Activated CD4-positive, alpha-beta T cell treated with anti-CD3 and anti-CD28 coated beads, Interleukin-2, Interleukin-6, amounts not matched to agents 100 ng/mL and 50 ng/mL, durations not matched to agents 16 hours and 8 hours (primary cell): ENCODE results near the gene COL18A1.
"Not testable (repeated sequence)": the region's sequence is repeated elsewhere in the genome, so short reads cannot be mapped to it uniquely, and the experiment has no call there.

ENCODE experiments used
- DNase-seq: peaks from one replicate; pipeline ENCODE4 v3.0.0-alpha.2; 2020

COL18A1 gene

DNA sequence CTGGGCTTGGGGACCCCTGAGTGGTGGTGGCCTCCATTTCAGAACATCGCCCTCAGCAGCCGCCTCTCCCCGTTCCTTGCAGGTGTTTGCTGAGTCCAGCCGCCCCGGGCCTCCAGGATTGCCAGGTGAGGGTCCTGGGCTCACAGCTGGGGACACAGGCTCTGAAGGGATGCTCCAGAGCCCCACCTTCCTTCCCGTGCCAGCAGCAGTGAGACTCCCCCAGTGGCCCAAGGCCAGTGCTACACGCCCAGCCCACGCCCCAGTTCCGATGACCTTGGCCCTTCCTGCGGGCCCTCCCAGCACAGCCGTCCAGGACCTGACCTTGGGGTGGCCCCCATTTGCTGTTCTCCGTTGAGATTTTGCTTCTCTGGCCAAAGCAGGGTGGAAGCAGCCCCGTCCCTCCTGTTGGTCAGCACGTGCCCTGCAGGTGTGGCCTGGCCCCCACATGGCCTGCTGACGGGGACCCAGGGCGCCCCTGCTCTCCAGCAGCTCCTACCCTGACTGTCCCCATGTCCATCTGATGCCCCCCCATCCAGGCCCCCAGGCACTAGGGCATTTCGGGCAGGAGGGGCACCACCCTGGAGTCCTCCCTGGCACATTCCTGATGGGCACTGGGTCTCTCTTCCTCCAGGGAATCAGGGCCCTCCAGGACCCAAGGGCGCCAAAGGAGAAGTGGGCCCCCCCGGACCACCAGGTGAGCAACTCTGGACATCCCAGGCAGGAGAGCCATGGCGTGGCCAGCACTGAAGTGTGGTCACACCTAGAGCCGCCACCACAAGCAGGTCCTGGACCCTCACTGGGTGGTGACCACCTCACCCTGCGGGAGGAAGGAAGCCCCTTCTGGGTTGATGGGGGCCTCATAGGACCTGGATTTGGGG lies 92.2 kb downstream of the COL18A1 start:
- no peak for DNase-seq

DNA sequence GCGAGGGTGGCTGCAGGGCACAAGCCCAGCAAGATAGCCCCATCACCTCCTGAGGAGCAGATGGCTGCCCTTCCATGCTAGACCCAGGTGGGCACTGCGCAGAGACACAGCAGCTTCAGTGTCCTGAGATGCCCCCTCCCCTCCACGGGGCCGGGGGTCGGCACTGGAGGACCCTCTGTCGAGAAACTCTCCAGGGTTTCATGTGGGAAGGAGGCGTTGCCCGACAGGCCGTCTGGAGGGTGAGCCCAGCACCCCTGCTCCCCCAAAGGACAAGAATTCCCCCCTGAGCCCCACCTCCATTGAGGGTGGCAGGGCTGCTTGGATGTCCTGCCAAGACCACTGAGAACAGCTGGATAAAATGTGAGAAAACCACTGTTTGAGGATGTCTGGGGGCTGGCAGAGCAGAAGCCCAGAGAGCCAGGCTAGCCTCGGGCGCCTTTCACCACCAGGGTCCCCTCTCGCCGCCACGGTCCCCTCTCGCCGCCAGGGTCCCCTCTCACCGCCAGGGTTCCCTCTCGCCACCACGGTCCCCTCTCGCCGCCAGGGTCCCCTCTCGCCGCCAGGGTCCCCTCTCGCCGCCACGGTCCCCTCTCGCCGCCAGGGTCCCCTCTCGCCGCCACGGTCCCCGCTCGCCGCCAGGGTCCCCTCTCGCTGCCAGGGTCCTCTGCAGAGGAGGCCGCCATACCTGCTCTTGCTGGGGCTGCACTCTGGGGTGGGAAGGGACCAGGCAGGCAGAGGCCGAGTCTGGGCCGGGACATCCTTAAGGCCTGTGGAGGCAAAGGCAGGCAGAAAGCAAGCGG lies 93.1 kb downstream of the COL18A1 start:
- no peak for DNase-seq

DNA sequence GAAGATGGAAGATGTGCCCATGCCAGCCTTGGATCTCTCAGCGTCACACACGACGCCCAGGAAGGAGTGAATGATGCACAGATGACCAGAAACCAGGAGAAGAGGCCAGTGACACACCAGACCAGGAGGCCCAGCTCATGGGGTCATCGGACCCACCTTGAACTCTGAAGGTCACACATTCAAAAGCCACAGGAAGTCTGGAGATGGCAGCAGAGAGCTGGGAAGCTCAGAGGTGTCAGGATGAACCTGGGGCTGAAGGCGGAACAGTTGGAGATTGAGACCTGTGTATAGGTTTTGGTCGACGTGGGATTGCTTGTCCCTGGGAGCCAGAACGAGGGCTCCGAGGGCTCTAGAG lies 93.7 kb downstream of the COL18A1 start:
- DNase-seq = no peak

DNA sequence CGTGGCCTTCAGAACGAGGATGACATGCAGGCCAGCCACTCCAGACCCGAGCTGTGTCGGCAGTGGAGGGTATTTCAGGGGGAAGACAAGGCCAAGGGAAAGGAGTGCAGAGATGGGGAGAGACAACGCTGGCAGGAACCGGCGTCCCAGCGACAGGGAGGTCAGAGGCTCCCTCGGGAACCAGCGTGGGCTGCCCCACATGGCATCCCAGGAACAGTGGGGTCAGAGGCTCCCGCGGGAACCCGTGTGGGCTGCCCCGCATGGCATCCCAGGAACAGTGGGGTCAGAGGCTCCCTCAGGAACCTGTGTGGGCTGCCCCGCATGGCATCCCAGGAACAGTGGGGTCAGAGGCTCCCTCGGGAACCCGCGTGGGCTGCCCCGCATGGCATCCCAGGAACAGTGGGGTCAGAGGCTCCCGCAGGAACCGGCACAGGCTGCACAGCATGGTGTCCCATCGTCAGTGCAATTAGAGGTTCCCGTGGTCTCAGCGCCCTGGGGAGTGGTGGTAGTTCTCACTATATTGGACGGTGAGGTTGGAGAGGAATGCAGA lies 94.3 kb downstream of the COL18A1 start:
- no peak for DNase-seq

DNA sequence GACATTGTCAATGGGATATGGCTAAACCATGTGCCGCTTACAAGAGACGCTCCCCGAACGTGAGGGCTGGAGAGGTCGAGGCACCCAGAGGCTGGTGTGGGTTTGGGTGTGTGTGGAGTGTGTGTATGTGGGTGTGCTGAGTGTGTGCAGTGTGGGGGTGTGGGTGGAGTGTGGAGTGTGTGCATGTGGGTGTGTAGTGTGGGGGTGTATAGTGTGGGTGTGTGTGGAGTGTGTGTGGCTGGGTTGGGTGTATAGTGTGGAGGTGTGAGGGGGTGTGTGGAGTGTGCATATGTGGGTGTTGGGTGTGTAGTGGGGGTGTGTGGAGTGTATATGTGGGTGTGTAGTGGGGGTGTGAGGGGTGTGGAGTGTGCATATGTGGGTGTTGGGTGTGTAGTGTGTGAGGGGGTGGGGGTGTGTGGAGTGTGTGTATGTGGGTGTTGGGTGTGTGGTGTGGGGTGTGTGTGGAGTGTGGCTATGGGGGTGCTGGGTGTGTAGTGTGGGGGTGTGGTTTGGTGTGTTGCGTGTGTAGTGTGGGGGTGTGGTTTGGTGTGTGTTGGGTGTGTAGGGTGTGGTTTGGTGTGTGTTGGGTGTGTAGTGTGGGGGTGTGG lies 95.1 kb downstream of the COL18A1 start:
- DNase-seq = no peak

DNA sequence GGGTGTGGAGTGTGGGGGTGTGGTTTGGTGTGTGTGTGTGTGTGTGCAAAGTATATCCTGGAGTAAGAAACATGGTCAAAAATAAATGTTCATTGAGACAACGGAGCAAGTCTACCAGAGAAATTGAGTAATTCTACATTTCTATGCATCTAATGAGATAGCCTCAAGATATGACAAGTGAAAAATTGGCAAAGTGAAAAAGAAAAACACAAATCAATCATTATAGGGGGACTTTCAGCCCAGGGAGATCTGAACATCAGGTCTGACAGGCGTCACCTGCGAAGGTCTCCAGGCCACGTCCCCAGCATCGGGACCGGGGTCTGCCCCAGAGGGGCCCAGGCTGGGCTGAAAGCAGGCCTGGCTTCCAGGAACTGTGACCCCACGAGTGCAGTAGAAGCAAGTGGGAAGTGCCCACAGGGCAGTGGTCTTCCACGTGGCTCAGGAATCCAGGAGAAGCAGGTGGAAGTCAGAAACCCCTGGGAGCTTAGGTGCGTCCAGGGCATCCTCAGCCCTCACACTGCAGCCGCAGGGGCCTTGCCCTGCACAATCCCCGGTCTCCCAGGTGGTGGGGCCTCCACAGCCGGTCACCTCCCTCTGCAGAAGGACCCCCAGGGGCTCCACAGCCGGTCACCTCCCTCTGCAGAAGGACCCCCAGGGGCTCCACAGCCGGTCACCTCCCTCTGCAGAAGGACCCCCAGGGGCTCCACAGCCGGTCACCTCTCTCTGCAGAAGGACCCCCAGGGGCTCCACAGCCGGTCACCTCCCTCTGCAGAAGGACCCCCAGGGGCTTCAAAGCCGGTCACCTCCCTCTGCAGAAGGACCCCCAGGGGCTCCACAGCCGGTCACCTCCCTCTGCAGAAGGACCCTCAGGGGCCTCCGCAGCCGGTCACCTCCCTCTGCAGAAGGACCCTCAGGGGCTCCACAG lies 96.4 kb downstream of the COL18A1 start:
- not testable (repeated sequence) for DNase-seq

DNA sequence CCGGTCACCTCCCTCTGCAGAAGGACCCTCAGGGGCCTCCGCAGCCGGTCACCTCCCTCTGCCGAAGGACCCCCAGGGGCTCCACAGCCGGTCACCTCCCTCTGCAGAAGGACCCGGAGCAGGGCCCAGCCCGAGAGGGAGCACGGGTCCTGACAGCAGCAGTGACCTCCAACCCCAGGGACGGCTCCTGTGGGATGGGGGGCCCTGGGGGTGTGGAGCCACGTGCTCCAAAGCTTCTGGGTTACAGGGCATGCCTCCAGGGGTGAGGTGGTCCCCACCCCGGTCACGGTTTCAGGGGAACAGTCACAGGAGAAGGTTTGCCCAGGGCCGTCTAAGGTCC lies 97.0 kb downstream of the COL18A1 start:
- DNase-seq = no peak

DNA sequence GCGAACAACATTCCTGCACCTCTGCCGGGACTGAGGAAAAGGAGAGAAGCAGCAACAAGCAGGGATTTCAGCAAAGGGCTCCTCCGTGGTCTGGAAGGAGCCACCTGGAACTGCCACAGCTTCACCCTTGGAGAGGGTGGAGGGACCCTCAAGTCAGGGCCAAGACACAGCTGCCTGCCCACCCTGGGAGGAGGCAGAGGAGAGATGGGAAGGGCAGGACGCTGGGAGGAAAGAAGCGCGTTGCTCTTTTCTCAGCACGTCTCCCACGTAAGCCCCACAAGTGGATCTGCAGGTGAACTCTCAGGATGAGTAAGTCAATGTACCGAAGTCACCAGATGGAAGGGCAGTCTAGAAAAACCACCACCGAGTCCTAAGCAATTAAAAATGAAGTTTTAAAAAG lies 97.6 kb downstream of the COL18A1 start:
- DNase-seq = no peak

DNA sequence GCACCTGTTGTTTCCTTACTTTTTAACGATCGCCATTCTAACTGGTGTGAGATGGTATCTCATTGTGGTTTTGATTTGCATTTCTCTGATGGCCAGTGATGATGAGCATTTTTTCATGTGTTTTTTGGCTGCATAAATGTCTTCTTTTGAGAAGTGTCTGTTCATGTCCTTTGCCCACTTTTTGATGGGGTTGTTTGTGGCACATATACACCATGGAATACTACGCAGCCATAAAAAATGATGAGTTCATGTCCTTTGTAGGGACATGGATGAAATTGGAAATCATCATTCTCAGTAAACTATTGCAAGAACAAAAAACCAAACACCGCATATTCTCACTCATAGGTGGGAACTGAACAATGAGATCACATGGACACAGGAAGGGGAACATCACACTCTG lies 98.3 kb downstream of the COL18A1 start:
- DNase-seq = not testable (repeated sequence)

DNA sequence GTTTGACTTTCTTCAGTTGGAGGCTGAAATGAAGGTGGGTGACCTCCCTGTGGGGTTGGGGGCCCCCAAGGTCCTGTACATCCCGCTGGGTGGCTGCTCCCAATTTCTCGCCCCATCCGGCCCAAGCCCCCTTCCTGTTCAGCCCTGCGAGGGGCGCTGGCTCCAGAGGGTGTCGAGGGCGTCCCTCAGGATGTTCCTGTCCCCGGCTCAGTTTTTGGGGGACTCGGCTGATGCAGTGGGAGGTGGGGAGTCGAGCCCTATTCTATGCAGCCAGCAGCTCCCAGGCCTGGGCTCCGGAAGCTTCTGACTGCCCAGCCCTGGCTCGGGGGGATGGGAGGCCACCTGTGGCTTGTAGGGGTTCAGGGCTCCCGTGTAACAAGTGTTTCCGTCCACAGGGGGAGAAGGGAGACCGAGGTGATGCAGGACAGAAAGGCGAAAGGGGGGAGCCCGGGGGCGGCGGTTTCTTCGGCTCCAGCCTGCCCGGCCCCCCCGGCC lies 99.1 kb downstream of the COL18A1 start:
- DNase-seq = no peak

DNA sequence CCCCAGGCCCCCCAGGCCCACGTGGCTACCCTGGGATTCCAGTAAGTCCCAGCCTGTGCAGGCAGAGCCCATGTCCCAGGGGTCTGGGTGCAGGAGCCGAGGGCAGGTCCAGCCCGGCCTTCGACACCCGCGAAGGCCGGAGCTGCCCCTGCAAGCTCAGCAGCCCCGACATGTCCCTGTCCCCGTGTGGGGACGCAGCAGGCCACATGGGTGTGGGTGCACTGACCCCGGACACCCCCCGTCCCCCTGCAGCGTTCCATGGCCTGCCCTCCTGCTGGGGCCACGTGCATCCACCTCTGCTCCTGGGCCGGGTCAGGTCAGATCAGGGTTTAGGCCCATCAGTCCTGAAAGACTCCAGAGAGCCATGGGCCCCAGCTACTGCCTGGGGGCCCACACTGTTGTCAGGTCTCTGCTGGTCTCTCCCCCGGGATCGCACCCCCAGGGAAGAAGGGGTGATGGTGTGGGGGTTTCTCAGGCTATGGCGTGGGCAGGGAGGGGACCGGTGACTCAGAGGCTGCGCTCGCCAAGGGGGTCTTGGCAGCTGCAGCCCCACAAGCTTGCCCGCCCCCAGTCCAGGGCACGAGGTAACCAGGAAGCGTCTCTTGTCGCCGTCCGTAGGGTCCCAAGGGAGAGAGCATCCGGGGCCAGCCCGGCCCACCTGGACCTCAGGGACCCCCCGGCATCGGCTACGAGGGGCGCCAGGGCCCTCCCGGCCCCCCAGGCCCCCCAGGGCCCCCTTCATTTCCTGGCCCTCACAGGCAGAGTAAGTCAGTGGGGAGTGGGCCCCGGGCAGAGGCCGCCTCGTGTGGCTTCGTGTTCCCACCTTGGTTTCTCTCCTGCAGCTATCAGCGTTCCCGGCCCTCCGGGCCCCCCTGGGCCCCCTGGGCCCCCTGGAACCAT lies 99.8 kb downstream of the COL18A1 start:
- DNase-seq = no peak

DNA sequence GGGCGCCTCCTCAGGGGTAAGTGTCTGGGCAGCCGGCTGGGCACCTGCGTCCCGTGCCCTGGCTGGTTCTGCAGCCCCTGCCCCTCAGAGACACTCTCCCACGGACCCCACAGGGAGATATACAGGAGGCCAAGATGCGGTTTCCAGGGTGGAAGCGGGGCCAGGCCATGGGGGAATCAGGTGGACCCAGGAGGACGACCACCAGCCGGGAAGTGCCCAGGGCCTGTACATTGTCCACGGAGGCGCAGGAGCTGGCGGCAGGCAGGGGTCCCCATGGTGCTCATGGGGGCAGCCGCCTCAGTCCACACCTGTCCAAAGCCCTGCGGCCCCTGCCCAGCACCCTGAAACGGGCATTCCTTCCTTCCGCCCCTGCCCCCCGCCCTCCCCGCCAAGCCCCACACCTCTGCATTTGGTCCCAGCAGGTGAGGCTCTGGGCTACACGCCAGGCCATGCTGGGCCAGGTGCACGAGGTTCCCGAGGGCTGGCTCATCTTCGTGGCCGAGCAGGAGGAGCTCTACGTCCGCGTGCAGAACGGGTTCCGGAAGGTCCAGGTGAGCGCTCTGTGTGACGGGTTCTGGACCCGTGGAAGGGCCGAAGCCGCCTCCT lies 100.6 kb downstream of the COL18A1 start:
- no peak for DNase-seq

DNA sequence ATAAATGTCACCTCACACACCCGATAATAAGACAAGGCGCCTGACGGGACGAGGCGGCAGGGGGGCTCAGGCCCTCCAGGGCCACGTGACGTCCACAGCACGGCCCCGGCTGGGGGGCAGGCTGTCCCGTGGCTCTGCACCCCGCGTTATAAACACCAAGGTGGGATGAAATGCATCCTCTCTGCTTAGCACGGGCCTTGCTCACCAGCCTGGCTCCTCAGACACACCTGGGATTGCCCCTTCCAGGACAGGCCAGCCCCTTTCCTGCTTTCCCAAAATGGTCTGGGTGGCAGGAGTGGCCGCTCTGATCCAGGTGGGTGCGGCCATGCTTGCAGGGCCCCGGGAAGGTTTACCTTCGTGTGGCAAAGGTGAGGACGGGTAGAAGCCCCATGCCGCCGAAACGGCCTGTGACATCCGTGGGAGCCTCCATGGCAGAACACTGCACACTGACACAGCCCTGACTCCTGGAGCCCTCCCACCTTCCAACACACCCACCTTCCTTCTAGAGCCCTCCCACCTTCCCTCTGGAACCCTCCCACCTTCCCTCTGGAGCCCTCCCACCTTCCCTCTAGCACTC lies 101.4 kb downstream of the COL18A1 start:
- no peak for DNase-seq

DNA sequence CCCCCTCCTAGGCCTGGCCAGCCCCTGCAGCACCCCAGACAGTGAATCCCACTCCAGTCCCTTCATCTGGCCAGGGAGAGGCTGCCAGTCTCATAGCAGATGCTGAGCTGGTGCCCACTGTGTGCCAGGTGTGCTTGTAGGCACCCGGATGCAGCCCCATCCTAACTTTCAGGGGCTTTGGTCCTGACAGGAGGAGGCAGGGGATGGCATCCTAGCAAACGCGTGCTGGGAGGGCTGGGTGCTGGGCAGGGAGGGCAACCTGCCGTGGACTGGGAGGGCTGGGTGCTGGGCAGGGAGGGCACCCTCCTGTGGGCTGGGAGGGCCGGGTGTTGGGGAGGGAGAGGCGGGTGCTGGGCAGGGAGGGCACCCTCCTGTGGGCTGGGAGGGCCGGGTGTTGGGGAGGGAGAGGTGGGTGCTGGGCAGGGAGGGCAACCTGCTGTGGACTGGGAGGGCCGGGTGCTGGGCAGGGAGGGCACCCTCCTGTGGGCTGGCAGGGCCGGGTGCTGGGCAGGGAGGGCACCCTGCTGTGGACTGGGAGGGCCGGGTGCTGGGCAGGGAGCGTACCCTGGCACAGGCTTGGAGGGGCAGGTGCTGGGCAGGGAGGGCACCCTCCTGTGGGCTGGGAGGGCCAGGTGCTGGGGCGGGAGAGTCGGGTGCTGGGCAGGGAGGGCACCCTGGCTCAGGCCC lies 102.0 kb downstream of the COL18A1 start:
- no peak for DNase-seq

DNA sequence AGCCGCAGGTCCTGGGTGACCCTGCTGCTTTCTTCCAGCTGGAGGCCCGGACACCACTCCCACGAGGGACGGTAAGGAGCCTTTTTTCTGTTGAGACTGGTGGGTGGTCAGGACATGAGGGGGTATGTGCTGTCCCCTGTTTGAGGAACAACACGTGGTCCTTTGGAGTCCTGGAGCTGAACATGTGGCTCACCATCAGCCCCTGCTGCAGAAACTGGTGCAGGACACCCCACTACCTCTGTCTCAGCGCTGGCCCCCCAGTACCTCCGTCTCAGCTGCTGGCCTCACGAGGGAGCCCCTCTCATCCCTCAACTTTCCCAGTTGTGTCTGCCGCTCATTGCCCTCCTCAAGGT lies 102.5 kb downstream of the COL18A1 start:
- DNase-seq = no peak

DNA sequence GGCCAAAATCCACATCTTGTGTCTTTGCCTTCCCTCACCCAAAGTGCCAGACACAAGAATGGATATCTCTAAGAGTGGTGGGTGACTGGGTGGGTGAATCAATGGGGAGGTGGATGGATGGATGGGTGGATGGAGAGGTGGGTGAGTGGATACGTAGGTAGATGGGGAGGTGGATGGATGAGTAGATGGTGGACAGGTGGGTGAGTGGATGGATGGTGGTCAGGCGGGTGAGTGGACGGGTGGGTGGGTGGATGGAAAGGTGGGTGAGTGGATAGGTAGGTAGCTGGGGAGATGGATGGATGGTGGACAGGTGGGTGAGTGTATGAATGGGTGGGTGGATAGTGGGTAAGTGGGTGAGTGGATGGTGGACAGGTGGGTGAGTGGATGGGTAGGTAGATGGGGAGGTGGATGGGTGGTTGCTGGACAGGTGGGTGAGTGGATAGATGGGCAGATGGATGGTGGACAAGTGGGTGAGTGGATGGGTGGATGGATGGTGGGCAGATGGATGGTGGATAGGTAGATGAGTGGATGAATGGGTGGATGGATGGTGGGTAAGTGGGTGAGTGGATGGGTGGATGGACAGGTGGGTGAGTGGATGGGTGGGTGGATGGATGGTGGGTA lies 103.0 kb downstream of the COL18A1 start:
- DNase-seq = no peak

DNA sequence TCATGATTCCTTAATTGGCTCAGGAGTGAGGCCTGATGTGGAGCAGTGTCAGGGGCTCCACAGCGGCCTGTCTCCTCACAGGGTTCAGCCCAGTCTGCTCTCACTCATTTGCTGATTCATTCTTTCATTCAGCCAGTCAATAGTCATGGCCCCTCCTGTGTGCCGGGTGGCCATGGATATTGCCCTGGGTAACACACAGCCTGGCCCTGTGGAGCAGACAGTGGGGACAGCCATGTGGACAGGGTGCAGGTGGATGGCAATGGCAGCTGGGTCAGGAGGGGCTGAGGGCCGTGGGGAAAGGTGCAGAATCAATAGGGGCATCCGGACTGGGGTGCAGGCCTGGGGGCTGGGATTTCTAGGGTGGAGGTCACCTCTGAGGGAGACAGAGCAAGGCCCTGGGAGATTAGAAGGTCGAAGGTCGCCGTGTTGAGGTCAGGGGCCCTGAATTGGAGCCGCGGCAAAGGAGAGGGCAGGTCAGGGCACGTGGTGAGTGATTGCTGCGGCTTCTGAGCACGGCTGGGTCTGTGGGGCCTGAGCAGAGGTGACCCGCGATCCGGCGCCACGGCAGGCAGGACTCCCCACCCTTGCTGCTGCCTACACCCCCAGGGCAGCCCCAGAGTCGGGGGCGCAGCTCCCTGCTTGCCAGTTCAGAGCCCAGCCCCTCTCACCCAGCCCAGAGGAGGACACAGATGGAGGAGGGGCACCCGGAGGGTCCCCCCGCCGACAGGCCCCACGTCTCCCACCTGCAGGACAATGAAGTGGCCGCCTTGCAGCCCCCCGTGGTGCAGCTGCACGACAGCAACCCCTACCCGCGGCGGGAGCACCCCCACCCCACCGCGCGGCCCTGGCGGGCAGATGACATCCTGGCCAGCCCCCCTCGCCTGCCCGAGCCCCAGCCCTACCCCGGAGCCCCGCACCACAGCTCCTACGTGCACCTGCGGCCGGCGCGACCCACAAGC lies 103.9 kb downstream of the COL18A1 start:
- DNase-seq = no peak
